GM12878 (cell line): ENCODE results near the gene NEBL. TPM values are rescaled to one million over a fixed set of nuclear protein-coding genes. Genes with fewer than 3 reads are reported as not detected.

ENCODE experiments used
- ATAC-seq: fragments of 200-7000 bp; cut with Tn5 transposase; 3 replicates; pipeline ENCODE4 v1.9.1; 2020; ENCODE audit warnings: mild to moderate bottlenecking, moderate library complexity
- BruUV-seq: library from RNA; stranded (reverse); fragments of 400-500 nt; replicated peaks from 2 replicates; lab custom pipeline; 2021; lab: Mats Ljungman, UMichigan
- CTCF ChIA-PET: fragments of 300-600 bp; sonication (Branson Sonifier 250); formaldehyde crosslinking; extraction: SDS; loops from one replicate; lab custom pipeline; 2021; ENCODE audit warnings: inconsistent platforms; lab: Yijun Ruan, JAX
- POLR2A ChIA-PET: fragments of 350-600 bp; formaldehyde crosslinking; extraction: SDS; loops from one replicate; lab custom pipeline; 2021; ENCODE audit warnings: inconsistent platforms; lab: Charles Lee
- RAD21 ChIA-PET: fragments of 300-600 bp; sonication (Branson Sonifier 250); formaldehyde crosslinking; loops from one replicate; lab custom pipeline; 2023; ENCODE audit warnings: antibody characterized with exemption; ENCODE audit not compliant: unreplicated experiment; lab: Charles Lee
- SMC1A ChIA-PET: fragments of 300-600 bp; sonication (Branson Sonifier 250); formaldehyde crosslinking; loops from one replicate; lab custom pipeline; 2023; ENCODE audit not compliant: unreplicated experiment, uncharacterized antibody; lab: Charles Lee
- DNase-seq: peaks from one replicate; pipeline ENCODE4 v3.0.0-alpha.2; 2011; ENCODE audit warnings: low read depth, low spot score
- FAIRE-seq: peaks from 3 replicates; lab custom pipeline; 2011; peaks lifted over from hg19 to GRCh38; lab: Jason Lieb, UNC
- H2AFZ ChIP-seq: 2 replicates; pipeline ENCODE4 v1.6.0; 2011; ENCODE audit warnings: low read depth, low read length, control low read depth; ENCODE audit not compliant: control insufficient read depth
- H3K27ac ChIP-seq: 2 replicates; pipeline ENCODE4 v1.5.1; 2011; ENCODE audit warnings: control low read depth; ENCODE audit not compliant: control insufficient read depth, insufficient read depth
- H3K27me3 ChIP-seq, 2 experiments: replicated peaks in 1 of 2; 2 replicates each; pipeline versions ENCODE4 v1.6.0 to v1.6.1; 2011; ENCODE audit warnings: low read length in 1 of 2; ENCODE audit not compliant: control insufficient read depth in 2 of 2, insufficient read depth in 2 of 2
- H3K36me3 ChIP-seq, 2 experiments: 2 replicates each; pipeline ENCODE4 v1.5.1; 2011; ENCODE audit warnings: low read length in 1 of 2; ENCODE audit not compliant: control insufficient read depth in 2 of 2, insufficient read depth in 2 of 2
- H3K4me1 ChIP-seq: 2 replicates; pipeline ENCODE4 v1.6.1; 2011; ENCODE audit warnings: mild to moderate bottlenecking, low read length, moderate library complexity, mixed read lengths; ENCODE audit not compliant: control insufficient read depth, insufficient read depth
- H3K4me2 ChIP-seq: 2 replicates; pipeline ENCODE4 v1.6.0; 2011; ENCODE audit warnings: control low read depth; ENCODE audit not compliant: control insufficient read depth, insufficient read depth
- H3K4me3 ChIP-seq: fragments of 200-600 bp; sonication (generic); 2 replicates; pipeline ENCODE4 v1.5.1; 2016
- H3K79me2 ChIP-seq: 2 replicates; pipeline ENCODE4 v1.6.0; 2011; ENCODE audit warnings: low read length; ENCODE audit not compliant: control insufficient read depth, insufficient read depth
- H3K9ac ChIP-seq: 2 replicates; pipeline ENCODE4 v1.8.0; 2011; ENCODE audit warnings: low read length, control low read depth, mixed read lengths; ENCODE audit not compliant: control insufficient read depth, insufficient read depth
- H3K9me3 ChIP-seq: replicated peaks from 3 replicates; pipeline ENCODE4 v1.5.1; 2011; ENCODE audit warnings: mild to moderate bottlenecking, low read length; ENCODE audit not compliant: control insufficient read depth, insufficient read depth
- H4K20me1 ChIP-seq: 2 replicates; pipeline ENCODE4 v1.6.0; 2011; ENCODE audit not compliant: control insufficient read depth, insufficient read depth
- CBX5 ChIP-seq: sonication (generic); IDR thresholded peaks from 2 replicates; pipeline ENCODE4 v1.6.1; 2016; ENCODE audit warnings: low read depth, moderate library complexity, mild to moderate bottlenecking, inconsistent platforms
- CHD1 ChIP-seq: IDR thresholded peaks from 2 replicates; pipeline ENCODE4 v1.6.1; 2012; ENCODE audit warnings: low read depth, low read length, improper control_type of control experiment
- ELK1 ChIP-seq: IDR thresholded peaks from 2 replicates; pipeline ENCODE4 v1.6.1; 2012; ENCODE audit warnings: low read depth, low read length, improper control_type of control experiment
- ETV6 ChIP-seq, 2 experiments: fragments of 450-650 bp in 1 of 2; IDR thresholded peaks in 1 of 2; conservative IDR thresholded peaks in 1 of 2; 2 replicates each; pipeline ENCODE4 v1.6.1; 2014; ENCODE audit warnings: antibody characterized with exemption in 1 of 2, borderline replicate concordance in 1 of 2, low read depth in 1 of 2, mild to moderate bottlenecking in 1 of 2, moderate library complexity in 1 of 2
- EZH2 ChIP-seq: IDR thresholded peaks from 2 replicates; pipeline ENCODE4 v1.6.1; 2012; ENCODE audit warnings: low read depth, mild to moderate bottlenecking, control low read depth, inconsistent platforms, low read length, borderline replicate concordance; ENCODE audit not compliant: control insufficient read depth
- HDAC6 ChIP-seq: fragments of 200-600 bp; sonication (generic); IDR thresholded peaks from one replicate; pipeline ENCODE4 v1.8.0; 2017; ENCODE audit warnings: antibody characterized with exemption; ENCODE audit not compliant: unreplicated experiment
- PAX8 ChIP-seq: fragments of 450-650 bp; IDR thresholded peaks from 2 replicates; pipeline ENCODE4 v1.6.1; 2017; ENCODE audit warnings: mild to moderate bottlenecking, moderate library complexity
- PML ChIP-seq: IDR thresholded peaks from 2 replicates; pipeline ENCODE4 v1.6.1; 2012; ENCODE audit warnings: low read length, inconsistent platforms
- ZNF592 ChIP-seq: fragments of 450-650 bp; IDR thresholded peaks from 2 replicates; pipeline ENCODE4 v1.6.1; 2017; ENCODE audit warnings: mild to moderate bottlenecking, moderate library complexity
- WGBS: methylation state at CpG from one replicate; pipeline ENCODE4 v1.1.6; 2016; ENCODE audit warnings: low lambda C conversion rate; ENCODE audit not compliant: insufficient replicate concordance, insufficient coverage; ENCODE audit errors: missing lambda C conversion rate; 5-methylcytosine and 5-hydroxymethylcytosine counted together
- in situ Hi-C: fragments of 300-500 bp; cut with MboI; formaldehyde crosslinking; loops from 9 replicates; pipeline ENCODE4 v1.14.3; 2018; ENCODE audit warnings: mixed read lengths
- intact Hi-C: fragments of 100-400 bp; cut with micrococcal nuclease; formaldehyde crosslinking; loops from one replicate; pipeline ENCODE4 v1.14.2; 2022; ENCODE audit not compliant: unreplicated experiment
- polyA plus RNA-seq, 11 experiments: library from polyadenylated mRNA; depleted of rRNA in 4 of 11; unstranded in 6 of 11; stranded (reverse) in 5 of 11; fragments of >200 nt; fragmentation: Nextera tagmentation in 4 of 11; fragmentation: Illumina TruSeq in 1 of 11; extraction: Ambion mirVana in 4 of 11; extraction: Trizol in 1 of 11; gene quantifications; 1 replicate in 1 of 11; 2 replicates in 10 of 11; pipeline versions ENCODE4 v1.2.1 to v1.2.3, GENCODE V29; 2011 to 2016; ENCODE audit warnings: inconsistent platforms in 2 of 11, missing spikeins in 2 of 11, low read depth in 1 of 11
- total RNA-seq, 4 experiments: library from RNA; depleted of rRNA in 3 of 4; stranded (reverse); fragments of >200 nt in 3 of 4; fragmentation: Illumina TruSeq in 1 of 4; extraction: Trizol in 1 of 4; gene quantifications; 2 replicates each; pipeline versions ENCODE4 v1.2.1 to v1.2.3, GENCODE V29; 2013 to 2021
- TF ChIP-seq, protein P1 (sequence below): fragments of 450-650 bp; IDR thresholded peaks from 2 replicates; pipeline ENCODE4 v1.6.1; 2017; ENCODE audit warnings: borderline replicate concordance

The NEBL gene
- total and polyA plus RNA-seq, 10 of the 15 experiments (the other 5 are each of a cell fraction or from before 2014, with no cell fraction given), result 0.04 to 0.56 (median 0.11) TPM; not detected in 6

- Histone ChIP-seq H3K27ac (no peak overlapping the region), H3K4me3 (no peak overlapping the region), H3K27me3 (no peaks in the 10 kb centered on the region), H3K36me3 (no peaks in the 10 kb centered on the region), H4K20me1 (no peaks in the 10 kb centered on the region), H3K9me3 (no peaks in the 10 kb centered on the region), H3K79me2 (no peaks in the 10 kb centered on the region), H3K9ac (no peak overlapping the region), H3K4me1 (no peaks in the 10 kb centered on the region), H3K4me2 (no peak overlapping the region), H2AFZ (no peak overlapping the region)
- RAD21 ChIA-PET, result no interaction called here
- in situ Hi-C loops, result no loop called here
- no TSS peak for BruUV-seq
- SMC1A ChIA-PET, result no interaction called here
- no peak for DNase-seq
- CTCF ChIA-PET, result no interaction called here
- intact Hi-C loops, result no loop called here
- FAIRE-seq, result no peak
- WGBS, result 32% methylated on average over 6 of the region's 6 CpGs
- no peak for TF ChIP-seq ETV6 (conservative IDR thresholded peaks at IDR 0.05 in 1 of 2, IDR thresholded peaks at IDR 0.05 in 1 of 2; ENCODE audit: borderline replicate concordance in 1 of 2, low read depth in 1 of 2)
- no peak for TF ChIP-seq ZNF592
- no peak for TF ChIP-seq CBX5
- TF ChIP-seq, protein P1, sequence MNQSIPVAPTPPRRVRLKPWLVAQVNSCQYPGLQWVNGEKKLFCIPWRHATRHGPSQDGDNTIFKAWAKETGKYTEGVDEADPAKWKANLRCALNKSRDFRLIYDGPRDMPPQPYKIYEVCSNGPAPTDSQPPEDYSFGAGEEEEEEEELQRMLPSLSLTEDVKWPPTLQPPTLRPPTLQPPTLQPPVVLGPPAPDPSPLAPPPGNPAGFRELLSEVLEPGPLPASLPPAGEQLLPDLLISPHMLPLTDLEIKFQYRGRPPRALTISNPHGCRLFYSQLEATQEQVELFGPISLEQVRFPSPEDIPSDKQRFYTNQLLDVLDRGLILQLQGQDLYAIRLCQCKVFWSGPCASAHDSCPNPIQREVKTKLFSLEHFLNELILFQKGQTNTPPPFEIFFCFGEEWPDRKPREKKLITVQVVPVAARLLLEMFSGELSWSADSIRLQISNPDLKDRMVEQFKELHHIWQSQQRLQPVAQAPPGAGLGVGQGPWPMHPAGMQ, result no peak
- TF ChIP-seq ELK1, result no peak
- TF ChIP-seq CHD1, result no peak
- TF ChIP-seq EZH2, result no peak
- TF ChIP-seq PML, result no peak
- no peak for TF ChIP-seq PAX8
- TF ChIP-seq HDAC6, result no peak
- POLR2A ChIA-PET, result no interaction called here
- no peak for ATAC-seq
Observed at GRCh38 chr10:20737107-20737506, 160.0 kb downstream of the NEBL start.
